ES-I3 (cell line): ENCODE measurements around the gene CRYM.

Experiments used
- H3K36me3 ChIP-seq: 2 replicates; pipeline ENCODE4 v1.6.1; 2013; ENCODE audit warnings: mild to moderate bottlenecking, low read length, control low read depth, moderate library complexity; ENCODE audit not compliant: insufficient read depth
- H3K4me1 ChIP-seq: 2 replicates; pipeline ENCODE4 v1.6.1; 2013; ENCODE audit warnings: mild to moderate bottlenecking, control low read depth, low read length; ENCODE audit not compliant: insufficient read depth
- H3K9ac ChIP-seq: 2 replicates; pipeline ENCODE4 v1.6.1; 2013; ENCODE audit warnings: low read depth, mild to moderate bottlenecking, low read length, moderate library complexity
- H3K9me3 ChIP-seq: 2 replicates; pipeline ENCODE4 v1.6.1; 2013; ENCODE audit warnings: mild to moderate bottlenecking, low read length, moderate library complexity; ENCODE audit not compliant: control insufficient read depth, insufficient read depth

Gene CRYM

DNA sequence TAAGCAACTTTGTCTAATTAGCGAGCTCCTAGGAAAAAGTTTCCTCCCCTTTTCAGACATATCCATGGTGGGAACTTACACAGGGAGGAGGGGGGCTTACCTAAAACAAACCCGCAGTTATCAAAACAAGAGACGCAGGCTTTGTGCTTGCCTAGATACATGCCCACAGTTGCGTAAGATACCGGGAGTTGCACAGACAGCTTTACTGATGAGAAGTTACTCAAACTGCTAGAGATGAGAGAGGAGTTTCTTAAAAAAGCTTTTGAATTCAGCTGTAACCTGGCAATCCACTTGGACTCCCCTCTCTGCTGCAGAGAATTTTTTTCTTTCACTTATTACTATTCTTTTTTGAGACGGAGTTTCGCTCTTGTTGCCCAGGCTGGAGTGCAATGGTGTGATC, 59.9 kb downstream of the CRYM start:
- H3K36me3 ChIP-seq = no peaks in the 10 kb centered on the region
- H3K4me1 ChIP-seq = peaks cover 11% of the 10 kb centered on the region
- H3K9me3 ChIP-seq = no peaks in the 10 kb centered on the region
- no peak overlapping the region for H3K9ac ChIP-seq

DNA sequence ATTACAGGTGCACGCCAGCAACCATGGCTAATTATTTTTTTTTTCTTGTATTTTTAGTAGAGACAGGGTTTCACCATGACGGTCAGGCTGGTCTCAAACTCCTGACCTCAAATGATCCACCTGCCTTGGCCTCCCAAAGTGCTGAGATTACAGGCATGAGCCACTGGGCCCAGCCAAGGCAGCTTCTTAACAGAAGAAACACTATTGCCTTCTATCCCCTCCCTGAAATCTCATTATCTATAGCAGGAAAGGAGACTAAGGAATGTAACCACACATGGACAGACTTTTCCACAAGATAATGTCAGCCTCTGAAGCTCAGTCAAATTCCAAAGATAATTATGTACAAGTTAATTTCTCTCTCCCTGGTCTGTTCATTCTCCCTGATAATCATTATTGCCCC, 61.0 kb downstream of the CRYM start:
- H3K4me1 ChIP-seq = peaks cover 4% of the 10 kb centered on the region; the same call in 1 of the 2 replicates

GRCh38 chr16:21214086-21214485, 64.0 kb downstream of the CRYM start:
- Histone ChIP-seq H3K36me3 (no peaks in the 10 kb centered on the region), H3K9me3 (no peaks in the 10 kb centered on the region), H3K4me1 (no peaks in the 10 kb centered on the region), H3K9ac (no peak overlapping the region)

More for the DNA sequence above, 61.0 kb downstream of the CRYM start:
- Histone ChIP-seq H3K9ac (no peak overlapping the region), H3K36me3 (no peaks in the 10 kb centered on the region), H3K9me3 (no peaks in the 10 kb centered on the region)

DNA sequence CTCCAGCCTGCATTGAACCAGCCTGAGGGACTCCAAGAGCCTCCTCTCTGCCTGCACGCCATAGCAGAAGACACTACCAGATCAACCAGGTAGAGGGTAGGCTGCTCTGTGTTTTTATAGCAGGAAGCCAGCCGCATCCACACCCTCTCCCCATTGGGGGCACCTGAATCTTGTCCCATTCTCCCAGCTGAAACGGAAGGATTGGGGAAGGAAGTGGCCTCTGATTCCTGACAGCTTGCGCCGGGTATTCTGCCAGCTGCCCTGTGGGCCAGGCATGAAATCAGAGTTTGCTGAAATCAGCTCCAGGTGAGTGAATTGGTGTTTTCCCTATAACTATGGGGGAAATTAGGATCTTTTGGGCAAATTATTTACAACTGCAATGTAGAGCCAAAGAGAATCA, 66.6 kb downstream of the CRYM start, which contains the start of gene ZP2:
TSS of gene ZP2 (minus strand) at position 89 of the 400 bp plus-strand sequence. CDS start at position 62, 27 bp downstream.
- no peaks in the 10 kb centered on the region for H3K4me1 ChIP-seq
- H3K9ac ChIP-seq = no peak within 1 kb of the TSS
- H3K36me3 ChIP-seq = no peaks in the 10 kb centered on the region
- no peaks in the 10 kb centered on the region for H3K9me3 ChIP-seq
